HEK293T (cell line): ENCODE data around the gene FBXL19.

ENCODE experiments used
- BHLHE40 ChIP-seq: fragments of 450-650 bp; IDR thresholded peaks from 2 replicates; pipeline ENCODE4 v1.6.1; 2016; ENCODE audit warnings: mild to moderate bottlenecking, moderate library complexity, borderline replicate concordance
- ELF4 ChIP-seq: fragments of 450-650 bp; IDR thresholded peaks from 2 replicates; pipeline ENCODE4 v1.6.1; 2017; ENCODE audit warnings: antibody characterized with exemption
- FOXA1 ChIP-seq: fragments of 450-650 bp; IDR thresholded peaks from 2 replicates; pipeline ENCODE4 v1.6.1; 2016; ENCODE audit warnings: mild to moderate bottlenecking
- HDGF ChIP-seq: fragments of 450-650 bp; IDR thresholded peaks from 2 replicates; pipeline ENCODE4 v1.6.1; 2017; ENCODE audit warnings: antibody characterized with exemption, borderline replicate concordance
- L3MBTL2 ChIP-seq: fragments of 450-650 bp; conservative IDR thresholded peaks from 2 replicates; pipeline ENCODE4 v1.6.1; 2016; ENCODE audit warnings: mild to moderate bottlenecking
- LEF1 ChIP-seq: fragments of 450-650 bp; IDR thresholded peaks from 2 replicates; pipeline ENCODE4 v1.6.1; 2017; ENCODE audit warnings: mild to moderate bottlenecking, borderline replicate concordance
- NFRKB ChIP-seq: fragments of 450-650 bp; IDR thresholded peaks from 2 replicates; pipeline ENCODE4 v1.6.1; 2016; ENCODE audit warnings: mild to moderate bottlenecking, moderate library complexity
- SP1 ChIP-seq: fragments of 450-650 bp; IDR thresholded peaks from 2 replicates; pipeline ENCODE4 v1.6.1; 2017
- SUZ12 ChIP-seq: fragments of 450-650 bp; IDR thresholded peaks from 2 replicates; pipeline ENCODE4 v1.6.1; 2016; ENCODE audit warnings: mild to moderate bottlenecking
- ZNF384 ChIP-seq: fragments of 450-650 bp; IDR thresholded peaks from 2 replicates; pipeline ENCODE4 v1.6.1; 2016

- TF ChIP-seq SUZ12 (no peak), NFRKB (no peak), L3MBTL2 (no peak), SP1 (no peak), FOXA1 (no peak), ZNF384 (no peak), ELF4 (no peak), LEF1 (no peak), HDGF (no peak), BHLHE40 (no peak)
Measured at GRCh38 chr16:30954993-30955392, 31.6 kb downstream of the FBXL19 start.
